H1 (cell line): ENCODE results near the gene PRPF38A. TPM values are rescaled to one million over a fixed set of nuclear protein-coding genes. Genes with fewer than 3 reads are reported as not detected.

Source experiments
- BRCA1 ChIP-seq: IDR thresholded peaks from 2 replicates; pipeline ENCODE4 v1.6.1; 2012; ENCODE audit warnings: low read depth, low read length, improper control_type of control experiment
- CBX5 ChIP-seq: fragments of 300-800, 300-1000 bp; sonication (generic); IDR thresholded peaks from 2 replicates; pipeline ENCODE4 v1.7.1; 2016; ENCODE audit warnings: antibody characterized with exemption, low read length, low read depth
- CREB1 ChIP-seq: IDR thresholded peaks from 2 replicates; pipeline ENCODE4 v1.6.1; 2012; ENCODE audit warnings: inconsistent platforms
- FOSL1 ChIP-seq: IDR thresholded peaks from 2 replicates; pipeline ENCODE4 v1.6.1; 2011; ENCODE audit warnings: mild to moderate bottlenecking, low read depth, low read length, moderate library complexity; ENCODE audit not compliant: insufficient read depth
- MAFK ChIP-seq: IDR thresholded peaks from 2 replicates; pipeline ENCODE4 v1.6.1; 2012; ENCODE audit warnings: low read depth, mild to moderate bottlenecking, improper control_type of control experiment, low read length
- NANOG ChIP-seq: IDR thresholded peaks from 2 replicates; pipeline ENCODE4 v1.6.1; 2011; ENCODE audit warnings: low read length, low read depth, mild to moderate bottlenecking, inconsistent platforms; ENCODE audit not compliant: insufficient read depth, poor library complexity, severe bottlenecking
- POU5F1 ChIP-seq: IDR thresholded peaks from 2 replicates; pipeline ENCODE4 v1.6.1; 2011; ENCODE audit warnings: low read depth, mild to moderate bottlenecking, low read length, moderate library complexity
- RAD21 ChIP-seq, 2 experiments: IDR thresholded peaks in 1 of 2; conservative IDR thresholded peaks in 1 of 2; 2 replicates each; pipeline ENCODE4 v1.6.1; 2011; ENCODE audit warnings: low read depth in 2 of 2, low read length in 2 of 2, improper control_type of control experiment in 1 of 2, inconsistent platforms in 1 of 2, mild to moderate bottlenecking in 1 of 2, moderate library complexity in 1 of 2
- RNF2 ChIP-seq: fragments of 200-900, 300-1000 bp; sonication (generic); IDR thresholded peaks from 2 replicates; pipeline ENCODE4 v1.7.1; 2016; ENCODE audit warnings: borderline replicate concordance, low read depth, mild to moderate bottlenecking, antibody characterized with exemption, low read length; ENCODE audit not compliant: poor library complexity, severe bottlenecking; ENCODE audit errors: missing control alignments
- TAF1 ChIP-seq: IDR thresholded peaks from 2 replicates; pipeline ENCODE4 v1.6.1; 2011; ENCODE audit warnings: mild to moderate bottlenecking, low read depth, low read length
- polyA plus RNA-seq, 7 experiments: library from polyadenylated mRNA; depleted of rRNA in 3 of 7; stranded (reverse) in 5 of 7; unstranded in 2 of 7; fragments of >200 nt in 5 of 7; fragments of 200-250 nt in 2 of 7; gene quantifications; 1 replicate in 5 of 7; 2 replicates in 1 of 7; 4 replicates in 1 of 7; pipeline versions ENCODE4 v1.2.1 to v1.2.3, GENCODE V29; 2011 to 2013; ENCODE audit warnings: missing spikeins in 2 of 7, mixed read lengths in 2 of 7
- total RNA-seq: library from RNA; stranded (reverse); fragmentation: NEBNext Ultra II Directional; extraction: Animal tissue kit (Norgen Biotek cat#: 25700); gene quantifications from 2 replicates; pipeline ENCODE4 v1.2.1, GENCODE V29; 2021
- TF ChIP-seq, protein P1 (sequence below): fragments of 300-600 bp; sonication (generic); IDR thresholded peaks from 2 replicates; pipeline ENCODE4 v1.7.1; 2012; ENCODE audit warnings: low read length, moderate library complexity, mild to moderate bottlenecking, inconsistent platforms; ENCODE audit not compliant: insufficient replicate concordance

The PRPF38A gene
- total and polyA plus RNA-seq, 2 of the 8 experiments (the other 6 are each of a cell fraction or from before 2014, with no cell fraction given): 25.6 to 76.2 TPM

DNA sequence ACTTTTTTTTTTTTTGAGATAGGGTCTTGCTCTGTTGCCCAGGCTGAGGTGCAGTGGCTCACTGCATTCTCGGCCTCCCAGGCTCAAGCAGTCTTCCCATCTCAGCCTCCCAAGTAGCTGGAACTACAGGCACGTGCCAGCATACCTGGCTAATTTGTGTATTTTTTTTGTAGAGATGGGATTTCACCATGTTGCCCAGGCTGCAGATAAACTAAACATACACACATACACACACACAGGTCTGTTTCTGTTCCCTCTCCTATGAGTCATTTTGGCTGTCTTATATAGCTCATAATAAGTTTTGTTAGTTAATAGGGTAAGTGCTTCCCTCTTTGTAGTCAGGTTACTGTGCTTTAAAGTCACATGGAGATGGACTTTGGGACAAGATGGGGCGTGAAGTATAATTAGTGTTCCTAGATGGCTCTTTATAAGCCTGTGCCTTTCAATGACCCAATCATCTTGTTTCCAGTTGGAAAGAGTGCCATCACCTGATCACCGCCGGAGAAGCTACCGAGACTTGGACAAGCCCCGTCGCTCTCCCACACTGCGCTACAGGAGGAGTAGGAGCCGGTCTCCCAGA lies 9.1 kb downstream of the PRPF38A start (continued):
- TF ChIP-seq, protein P1, sequence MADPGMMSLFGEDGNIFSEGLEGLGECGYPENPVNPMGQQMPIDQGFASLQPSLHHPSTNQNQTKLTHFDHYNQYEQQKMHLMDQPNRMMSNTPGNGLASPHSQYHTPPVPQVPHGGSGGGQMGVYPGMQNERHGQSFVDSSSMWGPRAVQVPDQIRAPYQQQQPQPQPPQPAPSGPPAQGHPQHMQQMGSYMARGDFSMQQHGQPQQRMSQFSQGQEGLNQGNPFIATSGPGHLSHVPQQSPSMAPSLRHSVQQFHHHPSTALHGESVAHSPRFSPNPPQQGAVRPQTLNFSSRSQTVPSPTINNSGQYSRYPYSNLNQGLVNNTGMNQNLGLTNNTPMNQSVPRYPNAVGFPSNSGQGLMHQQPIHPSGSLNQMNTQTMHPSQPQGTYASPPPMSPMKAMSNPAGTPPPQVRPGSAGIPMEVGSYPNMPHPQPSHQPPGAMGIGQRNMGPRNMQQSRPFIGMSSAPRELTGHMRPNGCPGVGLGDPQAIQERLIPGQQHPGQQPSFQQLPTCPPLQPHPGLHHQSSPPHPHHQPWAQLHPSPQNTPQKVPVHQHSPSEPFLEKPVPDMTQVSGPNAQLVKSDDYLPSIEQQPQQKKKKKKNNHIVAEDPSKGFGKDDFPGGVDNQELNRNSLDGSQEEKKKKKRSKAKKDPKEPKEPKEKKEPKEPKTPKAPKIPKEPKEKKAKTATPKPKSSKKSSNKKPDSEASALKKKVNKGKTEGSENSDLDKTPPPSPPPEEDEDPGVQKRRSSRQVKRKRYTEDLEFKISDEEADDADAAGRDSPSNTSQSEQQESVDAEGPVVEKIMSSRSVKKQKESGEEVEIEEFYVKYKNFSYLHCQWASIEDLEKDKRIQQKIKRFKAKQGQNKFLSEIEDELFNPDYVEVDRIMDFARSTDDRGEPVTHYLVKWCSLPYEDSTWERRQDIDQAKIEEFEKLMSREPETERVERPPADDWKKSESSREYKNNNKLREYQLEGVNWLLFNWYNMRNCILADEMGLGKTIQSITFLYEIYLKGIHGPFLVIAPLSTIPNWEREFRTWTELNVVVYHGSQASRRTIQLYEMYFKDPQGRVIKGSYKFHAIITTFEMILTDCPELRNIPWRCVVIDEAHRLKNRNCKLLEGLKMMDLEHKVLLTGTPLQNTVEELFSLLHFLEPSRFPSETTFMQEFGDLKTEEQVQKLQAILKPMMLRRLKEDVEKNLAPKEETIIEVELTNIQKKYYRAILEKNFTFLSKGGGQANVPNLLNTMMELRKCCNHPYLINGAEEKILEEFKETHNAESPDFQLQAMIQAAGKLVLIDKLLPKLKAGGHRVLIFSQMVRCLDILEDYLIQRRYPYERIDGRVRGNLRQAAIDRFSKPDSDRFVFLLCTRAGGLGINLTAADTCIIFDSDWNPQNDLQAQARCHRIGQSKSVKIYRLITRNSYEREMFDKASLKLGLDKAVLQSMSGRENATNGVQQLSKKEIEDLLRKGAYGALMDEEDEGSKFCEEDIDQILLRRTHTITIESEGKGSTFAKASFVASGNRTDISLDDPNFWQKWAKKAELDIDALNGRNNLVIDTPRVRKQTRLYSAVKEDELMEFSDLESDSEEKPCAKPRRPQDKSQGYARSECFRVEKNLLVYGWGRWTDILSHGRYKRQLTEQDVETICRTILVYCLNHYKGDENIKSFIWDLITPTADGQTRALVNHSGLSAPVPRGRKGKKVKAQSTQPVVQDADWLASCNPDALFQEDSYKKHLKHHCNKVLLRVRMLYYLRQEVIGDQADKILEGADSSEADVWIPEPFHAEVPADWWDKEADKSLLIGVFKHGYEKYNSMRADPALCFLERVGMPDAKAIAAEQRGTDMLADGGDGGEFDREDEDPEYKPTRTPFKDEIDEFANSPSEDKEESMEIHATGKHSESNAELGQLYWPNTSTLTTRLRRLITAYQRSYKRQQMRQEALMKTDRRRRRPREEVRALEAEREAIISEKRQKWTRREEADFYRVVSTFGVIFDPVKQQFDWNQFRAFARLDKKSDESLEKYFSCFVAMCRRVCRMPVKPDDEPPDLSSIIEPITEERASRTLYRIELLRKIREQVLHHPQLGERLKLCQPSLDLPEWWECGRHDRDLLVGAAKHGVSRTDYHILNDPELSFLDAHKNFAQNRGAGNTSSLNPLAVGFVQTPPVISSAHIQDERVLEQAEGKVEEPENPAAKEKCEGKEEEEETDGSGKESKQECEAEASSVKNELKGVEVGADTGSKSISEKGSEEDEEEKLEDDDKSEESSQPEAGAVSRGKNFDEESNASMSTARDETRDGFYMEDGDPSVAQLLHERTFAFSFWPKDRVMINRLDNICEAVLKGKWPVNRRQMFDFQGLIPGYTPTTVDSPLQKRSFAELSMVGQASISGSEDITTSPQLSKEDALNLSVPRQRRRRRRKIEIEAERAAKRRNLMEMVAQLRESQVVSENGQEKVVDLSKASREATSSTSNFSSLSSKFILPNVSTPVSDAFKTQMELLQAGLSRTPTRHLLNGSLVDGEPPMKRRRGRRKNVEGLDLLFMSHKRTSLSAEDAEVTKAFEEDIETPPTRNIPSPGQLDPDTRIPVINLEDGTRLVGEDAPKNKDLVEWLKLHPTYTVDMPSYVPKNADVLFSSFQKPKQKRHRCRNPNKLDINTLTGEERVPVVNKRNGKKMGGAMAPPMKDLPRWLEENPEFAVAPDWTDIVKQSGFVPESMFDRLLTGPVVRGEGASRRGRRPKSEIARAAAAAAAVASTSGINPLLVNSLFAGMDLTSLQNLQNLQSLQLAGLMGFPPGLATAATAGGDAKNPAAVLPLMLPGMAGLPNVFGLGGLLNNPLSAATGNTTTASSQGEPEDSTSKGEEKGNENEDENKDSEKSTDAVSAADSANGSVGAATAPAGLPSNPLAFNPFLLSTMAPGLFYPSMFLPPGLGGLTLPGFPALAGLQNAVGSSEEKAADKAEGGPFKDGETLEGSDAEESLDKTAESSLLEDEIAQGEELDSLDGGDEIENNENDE: no peak
- no peak for TF ChIP-seq POU5F1
- no peak for TF ChIP-seq MAFK
- no peak for TF ChIP-seq BRCA1
- TF ChIP-seq CREB1: no peak
- no peak for TF ChIP-seq CBX5
- no peak for TF ChIP-seq TAF1
- no peak for TF ChIP-seq RAD21 (IDR thresholded peaks at IDR 0.05 in 1 of 2, conservative IDR thresholded peaks at IDR 0.05 in 1 of 2; ENCODE audit: low read depth in 2 of 2, low read length in 2 of 2)
- no peak for TF ChIP-seq RNF2
- no peak for TF ChIP-seq FOSL1
- TF ChIP-seq NANOG: no peak
